Ovary (tissue), 9 donors: ENCODE data around the gene SNRK. TPM values are rescaled to one million over a fixed set of nuclear protein-coding genes. Genes with fewer than 3 reads are reported as not detected.

ENCODE experiments used
- DNase-seq, 5 donors: peaks; one replicate each; pipeline ENCODE4 v3.0.0-alpha.2; 2019 to 2020
- H3K27ac ChIP-seq, 2 donors: fragments of 200-600 bp; one replicate each; pipeline versions ENCODE4 v1.5.1 to v1.8.0; 2019 to 2022
- H3K27me3 ChIP-seq: fragments of 200-600 bp; one replicate; pipeline ENCODE4 v1.8.0; 2022
- H3K36me3 ChIP-seq: fragments of 200-600 bp; sonication (generic); one replicate; pipeline ENCODE4 v1.5.1; 2019
- H3K4me1 ChIP-seq: one replicate; pipeline ENCODE4 v1.8.1; 2013; ENCODE audit warnings: mild to moderate bottlenecking, moderate library complexity; ENCODE audit not compliant: insufficient read depth
- H3K4me3 ChIP-seq: fragments of 200-600 bp; sonication (generic); one replicate; pipeline ENCODE4 v1.5.1; 2017
- H3K9me3 ChIP-seq, 2 donors: fragments of 200-600 bp in 1 of 2; sonication (generic) in 1 of 2; one replicate each; pipeline versions ENCODE4 v1.5.1 to v1.8.1; 2013 to 2019; ENCODE audit warnings: mild to moderate bottlenecking in 1 of 2, moderate library complexity in 1 of 2
- EP300 ChIP-seq: sonication (generic); formaldehyde crosslinking; IDR thresholded peaks from one replicate; pipeline ENCODE4 v1.6.1; 2017; ENCODE audit warnings: antibody characterized with exemption
- POLR2A ChIP-seq: fragments of 450-650 bp; IDR thresholded peaks from one replicate; pipeline ENCODE4 v1.6.1; 2017; ENCODE audit warnings: antibody characterized with exemption, mild to moderate bottlenecking, moderate library complexity
- WGBS, 3 donors: extraction: QIAGEN DNeasy Blood & Tissue Kit in 1 of 3; methylation state at CpG; one replicate each; pipeline versions ENCODE4 v1.1.5 to v1.1.7; 2013 to 2017; 5-methylcytosine and 5-hydroxymethylcytosine counted together
- intact Hi-C, 4 donors: fragments of 100-400 bp; cut with DNase I; formaldehyde crosslinking; loops; one replicate each; pipeline versions ENCODE4 v1.11.0 to v1.15.1; 2022 to 2023
- polyA plus RNA-seq, 2 donors: library from polyadenylated mRNA; stranded (reverse); fragments of 200-250 nt in 1 of 2; fragments of 350-450 nt in 1 of 2; fragmentation: Illumina TruSeq in 1 of 2; extraction: RNeasy Lipid Tissue Mini Kit (QIAGEN cat#74804) in 1 of 2; gene quantifications; one replicate each; pipeline ENCODE4 v1.2.3, GENCODE V29; 2013 to 2014
- total RNA-seq, 7 donors: library from RNA; depleted of rRNA in 2 of 7; stranded (reverse); fragments of >200 nt in 2 of 7; fragmentation: NEBNext Ultra II Directional in 3 of 7; extraction: Animal tissue kit (Norgen Biotek cat#: 25700) in 3 of 7; gene quantifications; one replicate each; pipeline versions ENCODE4 v1.1.0 to v1.2.4, GENCODE V29; 2016 to 2023
- TF ChIP-seq, protein P1 (sequence below), 3 donors: fragments of 450-650 bp in 2 of 3; fragments of 200-600 bp in 1 of 3; IDR thresholded peaks; one replicate each; pipeline versions ENCODE4 v1.5.1 to v1.8.0; 2016 to 2022; ENCODE audit warnings: antibody characterized with exemption in 3 of 3, mild to moderate bottlenecking in 1 of 3
- donor health status: DM: no; HTN: no; CAD: no; lungs with moderate emphysema.
- donor health status: DM: no; HTN: no; CAD: no.
- donor health status: Bipolar disorder and iron deficiency.
- donor health status: DM: yes; HTN: yes; CAD: no.
- donor health status: DM: no; HTN: no; CAD: no.
- donor health status: DM: yes; HTN: yes; CAD: no.

SNRK gene
- total and polyA plus RNA-seq, 9 donors = 19.0 to 52.1 (median 28.9) TPM

- 93 to 97% (median 96%) methylated on average over 12 of the region's 12 CpGs for WGBS, 3 donors
Measured at GRCh38 chr3:43365601-43366305, 79.4 kb downstream of the SNRK start.

DNA sequence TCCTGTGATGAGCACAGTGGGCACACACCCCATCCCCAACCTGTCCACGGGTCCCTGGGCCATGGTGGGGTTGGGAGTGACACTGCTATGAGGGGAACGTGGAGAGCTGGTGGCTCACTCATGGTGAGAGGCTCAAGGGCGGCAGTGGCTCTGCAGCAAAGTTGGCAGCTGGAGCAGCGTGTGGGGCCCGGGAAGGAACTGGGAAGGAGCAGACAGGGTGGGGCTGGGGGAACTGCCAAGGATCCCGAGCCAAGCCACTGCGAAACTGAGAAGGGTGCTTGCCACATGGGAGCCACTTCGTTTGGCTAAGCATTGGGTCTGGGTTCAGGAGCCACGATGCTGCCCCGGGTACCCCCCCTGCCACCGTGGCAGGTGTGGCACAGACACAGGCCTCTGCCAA, 80.1 kb downstream of the SNRK start:
- intact Hi-C loops = no loop called here
- TF ChIP-seq POLR2A (no peak), EP300 (no peak)
- TF ChIP-seq, protein P1, sequence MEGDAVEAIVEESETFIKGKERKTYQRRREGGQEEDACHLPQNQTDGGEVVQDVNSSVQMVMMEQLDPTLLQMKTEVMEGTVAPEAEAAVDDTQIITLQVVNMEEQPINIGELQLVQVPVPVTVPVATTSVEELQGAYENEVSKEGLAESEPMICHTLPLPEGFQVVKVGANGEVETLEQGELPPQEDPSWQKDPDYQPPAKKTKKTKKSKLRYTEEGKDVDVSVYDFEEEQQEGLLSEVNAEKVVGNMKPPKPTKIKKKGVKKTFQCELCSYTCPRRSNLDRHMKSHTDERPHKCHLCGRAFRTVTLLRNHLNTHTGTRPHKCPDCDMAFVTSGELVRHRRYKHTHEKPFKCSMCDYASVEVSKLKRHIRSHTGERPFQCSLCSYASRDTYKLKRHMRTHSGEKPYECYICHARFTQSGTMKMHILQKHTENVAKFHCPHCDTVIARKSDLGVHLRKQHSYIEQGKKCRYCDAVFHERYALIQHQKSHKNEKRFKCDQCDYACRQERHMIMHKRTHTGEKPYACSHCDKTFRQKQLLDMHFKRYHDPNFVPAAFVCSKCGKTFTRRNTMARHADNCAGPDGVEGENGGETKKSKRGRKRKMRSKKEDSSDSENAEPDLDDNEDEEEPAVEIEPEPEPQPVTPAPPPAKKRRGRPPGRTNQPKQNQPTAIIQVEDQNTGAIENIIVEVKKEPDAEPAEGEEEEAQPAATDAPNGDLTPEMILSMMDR (IDR thresholded peaks at IDR 0.05) = no peak
- H3K27ac ChIP-seq = no peak overlapping the region
- no peak overlapping the region for H3K4me3 ChIP-seq
- WGBS, 3 donors = 59 to 69% (median 67%) methylated on average over 11 of the region's 11 CpGs
- H3K27me3 ChIP-seq = no peaks in the 10 kb centered on the region
- DNase-seq = no peak
- no peaks in the 10 kb centered on the region for H3K9me3 ChIP-seq
- H3K4me1 ChIP-seq = peaks cover 21% of the 10 kb centered on the region
- no peaks in the 10 kb centered on the region for H3K36me3 ChIP-seq

More at GRCh38 chr3:43365601-43366305, 79.4 kb downstream of the SNRK start:
- no peak for DNase-seq
- H3K9me3 ChIP-seq = no peaks in the 10 kb centered on the region
- no peaks in the 10 kb centered on the region for H3K27me3 ChIP-seq
- H3K4me3 ChIP-seq = no peak overlapping the region
- no peaks in the 10 kb centered on the region for H3K36me3 ChIP-seq
- intact Hi-C loops = no loop called here
- peaks cover 21% of the 10 kb centered on the region for H3K4me1 ChIP-seq
- H3K27ac ChIP-seq = no peak overlapping the region
- TF ChIP-seq, protein P1 (IDR thresholded peaks at IDR 0.05) = no peak
- TF ChIP-seq POLR2A (no peak), EP300 (no peak)

GRCh38 chr3:43366885-43367284, 80.5 kb downstream of the SNRK start:
- no peak for TF ChIP-seq EP300
- intact Hi-C loops = no loop called here
- H3K9me3 ChIP-seq = no peaks in the 10 kb centered on the region
- no peak for DNase-seq
- peaks cover 21% of the 10 kb centered on the region for H3K4me1 ChIP-seq
- no peak overlapping the region for H3K27ac ChIP-seq
- 84 to 96% (median 87%) methylated on average over 9 of the region's 9 CpGs for WGBS, 3 donors
- no peak overlapping the region for H3K4me3 ChIP-seq
- no peaks in the 10 kb centered on the region for H3K27me3 ChIP-seq
- H3K36me3 ChIP-seq = no peaks in the 10 kb centered on the region

DNA sequence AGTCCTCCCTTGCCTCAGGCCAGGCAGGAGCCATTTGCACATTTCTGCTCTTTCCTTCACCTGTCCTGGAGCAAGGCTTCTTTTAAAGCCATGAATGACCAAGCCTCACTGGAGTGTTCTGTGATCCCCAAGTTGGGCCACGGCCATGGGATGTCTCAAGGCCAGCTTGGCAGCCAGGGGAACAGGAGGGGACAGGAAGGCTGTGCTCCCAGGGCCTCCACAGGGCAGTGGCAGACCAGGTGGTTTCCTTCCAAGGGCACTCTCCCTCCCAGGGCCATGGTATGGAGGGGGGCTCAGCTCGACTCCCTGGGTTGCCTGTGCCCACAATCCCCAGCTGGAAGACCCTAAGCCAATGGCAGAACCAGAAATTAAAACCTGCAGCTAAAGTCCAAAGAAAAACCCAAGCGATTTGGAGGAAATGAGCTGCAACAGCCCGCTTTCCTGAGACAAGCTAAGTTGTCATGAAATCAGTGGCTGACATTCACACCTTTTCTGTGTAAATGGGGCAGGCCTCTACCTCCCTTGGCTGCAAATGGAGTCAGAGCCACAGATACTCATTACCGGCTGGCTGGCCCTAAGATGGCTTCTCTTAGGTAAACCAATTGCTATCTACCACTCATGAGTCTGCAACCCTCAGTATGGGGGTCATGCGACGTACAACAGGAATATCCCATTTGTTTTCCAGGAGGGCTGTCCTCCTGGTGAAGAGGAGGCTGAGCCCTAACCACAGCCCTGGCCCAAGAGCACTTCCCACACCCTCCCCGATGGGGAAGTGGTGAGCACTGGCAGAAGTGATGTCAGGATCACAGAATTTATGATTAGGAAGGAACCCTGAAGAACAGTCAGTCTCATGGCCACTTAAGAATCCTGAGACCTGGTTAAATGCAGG, 83.3 kb downstream of the SNRK start:
- Histone ChIP-seq H3K27me3 (no peaks in the 10 kb centered on the region), H3K27ac (no peak overlapping the region), H3K4me3 (no peak overlapping the region), H3K9me3 (no peaks in the 10 kb centered on the region), H3K36me3 (no peaks in the 10 kb centered on the region), H3K4me1 (peaks cover 5% of the 10 kb centered on the region)
- WGBS, 3 donors = 77 to 86% (median 86%) methylated on average over 8 of the region's 8 CpGs
- intact Hi-C loops = no loop called here
- TF ChIP-seq EP300 (no peak), POLR2A (no peak)
- TF ChIP-seq, protein P1 (IDR thresholded peaks at IDR 0.05) = no peak
- no peak for DNase-seq
